ENCODE results near the gene CTXND1.

Gene CTXND1

DNA sequence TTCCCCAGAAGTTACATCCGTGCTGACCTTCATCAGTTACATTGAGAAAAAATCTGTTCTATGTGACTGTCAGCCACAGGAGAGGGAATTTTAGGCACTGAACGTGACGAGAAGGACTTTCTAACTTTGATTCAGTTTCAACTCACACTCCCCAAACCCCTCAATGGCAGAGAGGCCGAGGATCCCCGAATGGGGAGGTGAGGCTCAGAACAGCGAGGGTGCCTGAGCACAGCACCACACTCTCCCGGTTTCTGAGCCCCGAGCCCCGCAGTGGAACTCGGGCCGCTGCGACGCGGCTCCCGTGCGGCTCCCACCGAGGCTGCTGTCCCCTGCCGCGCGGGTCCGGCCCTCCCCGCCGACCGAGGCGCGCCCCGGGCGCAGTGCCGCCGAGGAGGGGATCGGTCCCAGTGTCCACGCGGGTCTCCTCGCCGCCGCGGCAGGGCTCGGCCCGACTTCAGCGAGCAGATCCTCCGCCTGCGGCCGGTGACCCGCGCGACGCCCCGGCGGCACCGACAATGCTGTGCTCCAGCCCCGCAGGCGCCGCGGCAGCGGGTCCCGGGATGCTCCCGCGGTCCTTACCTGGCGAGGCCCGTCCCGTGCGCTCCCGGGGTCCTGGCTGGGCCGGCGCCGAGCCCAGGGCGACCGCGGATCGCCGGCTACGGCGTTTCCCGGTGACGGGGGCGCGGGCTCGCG, 439 bp downstream of the CTXND1 start:
- H3K9me3 ChIP-seq: no peaks in the 10 kb centered on the region
- peaks cover 100% of the 10 kb centered on the region for H3K27me3 ChIP-seq
- H3K4me1 ChIP-seq (ENCODE audit: control insufficient read depth in 1 of 2, insufficient read depth in 1 of 2, low read depth in 1 of 2, low read length in 1 of 2): no peaks in the 10 kb centered on the region
- TF ChIP-seq CTCF (IDR thresholded peaks at IDR 0.05): no peak
- H3K36me3 ChIP-seq: no peaks in the 10 kb centered on the region
- no peak overlapping the region for H3K27ac ChIP-seq
- H3K4me3 ChIP-seq (ENCODE audit: low read depth in 1 of 2, low read length in 1 of 2): no peak overlapping the region

GRCh38 chr15:80250614-80251427, 1.2 kb downstream of the CTXND1 start:
- Histone ChIP-seq H3K9me3 (no peaks in the 10 kb centered on the region), H3K27ac (no peak overlapping the region), H3K27me3 (peaks cover 100% of the 10 kb centered on the region), H3K4me3 (ENCODE audit: low read depth in 1 of 2, low read length in 1 of 2) (no peak overlapping the region), H3K36me3 (no peaks in the 10 kb centered on the region), H3K4me1 (ENCODE audit: control insufficient read depth in 1 of 2, insufficient read depth in 1 of 2, low read depth in 1 of 2, low read length in 1 of 2) (no peaks in the 10 kb centered on the region)
- no peak for TF ChIP-seq CTCF (IDR thresholded peaks at IDR 0.05)

DNA sequence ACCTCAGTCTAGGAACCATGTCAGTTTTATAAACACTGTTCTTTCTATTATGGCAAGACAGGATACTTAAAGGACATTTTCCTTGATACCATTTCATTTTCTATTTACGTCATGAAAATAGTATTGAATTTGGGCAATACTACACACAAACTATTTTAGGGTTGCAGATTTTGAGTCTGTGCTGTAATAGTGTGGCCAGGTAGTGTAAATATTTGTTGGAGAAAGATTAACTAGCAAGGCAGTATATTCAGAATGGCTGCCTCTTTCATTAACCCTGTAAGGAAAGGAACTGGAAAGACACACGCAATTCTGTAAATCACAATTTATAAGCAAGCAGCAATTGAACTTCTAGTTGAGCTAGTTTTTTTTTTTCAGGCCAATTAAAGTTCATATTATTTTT, 2.0 kb downstream of the CTXND1 start:
- H3K9me3 ChIP-seq: no peaks in the 10 kb centered on the region
- H3K27ac ChIP-seq: no peak overlapping the region
- H3K4me1 ChIP-seq (ENCODE audit: control insufficient read depth in 1 of 2, insufficient read depth in 1 of 2, low read depth in 1 of 2, low read length in 1 of 2): no peaks in the 10 kb centered on the region
- H3K27me3 ChIP-seq: peaks cover 100% of the 10 kb centered on the region
- no peaks in the 10 kb centered on the region for H3K36me3 ChIP-seq
- no peak for TF ChIP-seq CTCF (IDR thresholded peaks at IDR 0.05)
- no peak overlapping the region for H3K4me3 ChIP-seq (ENCODE audit: low read depth in 1 of 2, low read length in 1 of 2)

GRCh38 chr15:80247320-80247719, 4.7 kb downstream of the CTXND1 start:
- TF ChIP-seq CTCF (IDR thresholded peaks at IDR 0.05): no peak
- H3K27me3 ChIP-seq: peaks cover 99% of the 10 kb centered on the region
- no peaks in the 10 kb centered on the region for H3K4me1 ChIP-seq (ENCODE audit: control insufficient read depth in 1 of 2, insufficient read depth in 1 of 2, low read depth in 1 of 2, low read length in 1 of 2)
- H3K4me3 ChIP-seq (ENCODE audit: low read depth in 1 of 2, low read length in 1 of 2): no peak overlapping the region
- H3K27ac ChIP-seq: no peak overlapping the region
- no peaks in the 10 kb centered on the region for H3K9me3 ChIP-seq
- H3K36me3 ChIP-seq: no peaks in the 10 kb centered on the region

GRCh38 chr15:80246425-80246894, 5.6 kb downstream of the CTXND1 start:
- H3K4me3 ChIP-seq (ENCODE audit: low read depth in 1 of 2, low read length in 1 of 2): no peak overlapping the region
- no peaks in the 10 kb centered on the region for H3K36me3 ChIP-seq
- TF ChIP-seq CTCF (IDR thresholded peaks at IDR 0.05): no peak
- no peaks in the 10 kb centered on the region for H3K9me3 ChIP-seq
- H3K27ac ChIP-seq: no peak overlapping the region
- H3K4me1 ChIP-seq (ENCODE audit: control insufficient read depth in 1 of 2, insufficient read depth in 1 of 2, low read depth in 1 of 2, low read length in 1 of 2): no peaks in the 10 kb centered on the region
- H3K27me3 ChIP-seq: peaks cover 98% of the 10 kb centered on the region
